ENCODE data around the gene POSTN. TPM values are rescaled to one million over a fixed set of nuclear protein-coding genes. Genes with fewer than 3 reads are reported as not detected.
A peak's percentile ranks its signal among the peaks of the same experiment; 100 is the strongest.

The POSTN gene
- polyA plus RNA-seq, 1 donor (not counting 4 experiments of a cell fraction or from before 2014, with no cell fraction given) = 13.4 TPM

DNA sequence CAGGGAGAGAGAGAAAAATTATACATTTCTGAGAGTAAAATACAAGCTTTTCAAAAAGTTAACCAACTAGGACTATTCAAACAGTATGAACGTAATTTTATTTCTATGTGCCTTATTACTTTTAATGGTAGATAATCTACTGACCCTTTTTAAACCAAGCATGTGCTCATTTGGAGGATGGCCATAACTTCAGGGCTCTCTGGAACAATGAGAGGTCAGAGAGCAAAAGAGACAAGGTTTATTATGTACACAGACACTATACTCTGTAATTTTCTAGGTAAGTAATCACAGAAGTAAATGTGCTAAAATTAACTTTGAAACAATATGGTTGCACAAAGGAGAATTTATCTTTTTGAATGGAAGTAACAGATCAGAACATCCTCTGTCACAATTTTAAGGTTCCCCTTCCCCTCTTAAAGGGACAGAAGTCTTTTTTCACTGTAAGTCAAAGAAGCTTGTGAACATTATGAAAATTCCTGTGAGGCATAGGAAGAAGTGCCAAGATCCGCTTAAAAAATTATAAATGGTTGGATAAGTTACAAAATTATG, 1.0 kb downstream of the POSTN start:
- Histone ChIP-seq H3K4me1 (ENCODE audit: control insufficient read depth, extremely low read depth, insufficient read depth, low read length) (peaks cover 8% of the 10 kb centered on the region), H3K9me1 (ENCODE audit: control insufficient read depth, extremely low read depth, insufficient read depth, low read length) (no peaks in the 10 kb centered on the region), H3K79me2 (ENCODE audit: control insufficient read depth, insufficient read depth, low read length) (no peaks in the 10 kb centered on the region), H3K36me3 (ENCODE audit: control insufficient read depth in 2 of 2, extremely low read depth in 1 of 2, insufficient read depth in 2 of 2, low read length in 2 of 2) (no peaks in the 10 kb centered on the region), H3K27me3 (ENCODE audit: control insufficient read depth, extremely low read depth, insufficient read depth, low read length) (no peaks in the 10 kb centered on the region), H2AFZ (ENCODE audit: control insufficient read depth, low read length) (peak overlapping the region; percentile 49), H3K4me2 (ENCODE audit: control insufficient read depth, extremely low read depth, insufficient read depth, low read depth, low read length) (no peak overlapping the region), H3K9me3 (ENCODE audit: control insufficient read depth, low read depth, low read length) (no peaks in the 10 kb centered on the region), H4K20me1 (ENCODE audit: control insufficient read depth, extremely low read depth, insufficient read depth, low read length) (no peaks in the 10 kb centered on the region), H3K4me3 (ENCODE audit: control insufficient read depth in 2 of 3, extremely low read depth in 1 of 3, insufficient read depth in 2 of 3, low read depth in 1 of 3, low read length in 3 of 3) (no peak overlapping the region), H3K9ac (ENCODE audit: control insufficient read depth, extremely low read depth, insufficient read depth, low read length) (no peak overlapping the region), H3K27ac (ENCODE audit: control insufficient read depth, insufficient read depth, low read length) (no peak overlapping the region)
- TF ChIP-seq, protein P1, sequence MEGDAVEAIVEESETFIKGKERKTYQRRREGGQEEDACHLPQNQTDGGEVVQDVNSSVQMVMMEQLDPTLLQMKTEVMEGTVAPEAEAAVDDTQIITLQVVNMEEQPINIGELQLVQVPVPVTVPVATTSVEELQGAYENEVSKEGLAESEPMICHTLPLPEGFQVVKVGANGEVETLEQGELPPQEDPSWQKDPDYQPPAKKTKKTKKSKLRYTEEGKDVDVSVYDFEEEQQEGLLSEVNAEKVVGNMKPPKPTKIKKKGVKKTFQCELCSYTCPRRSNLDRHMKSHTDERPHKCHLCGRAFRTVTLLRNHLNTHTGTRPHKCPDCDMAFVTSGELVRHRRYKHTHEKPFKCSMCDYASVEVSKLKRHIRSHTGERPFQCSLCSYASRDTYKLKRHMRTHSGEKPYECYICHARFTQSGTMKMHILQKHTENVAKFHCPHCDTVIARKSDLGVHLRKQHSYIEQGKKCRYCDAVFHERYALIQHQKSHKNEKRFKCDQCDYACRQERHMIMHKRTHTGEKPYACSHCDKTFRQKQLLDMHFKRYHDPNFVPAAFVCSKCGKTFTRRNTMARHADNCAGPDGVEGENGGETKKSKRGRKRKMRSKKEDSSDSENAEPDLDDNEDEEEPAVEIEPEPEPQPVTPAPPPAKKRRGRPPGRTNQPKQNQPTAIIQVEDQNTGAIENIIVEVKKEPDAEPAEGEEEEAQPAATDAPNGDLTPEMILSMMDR (optimal IDR thresholded peaks at IDR 0.05 in 1 of 3, IDR thresholded peaks at IDR 0.05 in 1 of 3, conservative IDR thresholded peaks at IDR 0.05 in 1 of 3; ENCODE audit: extremely low read depth in 1 of 3, insufficient read depth in 2 of 3, low read length in 3 of 3) = no peak
- TF ChIP-seq EZH2 (IDR thresholded peaks at IDR 0.05; ENCODE audit: low read length) = no peak
- no peak for FAIRE-seq
- dilution Hi-C loops (cut with MboI; ENCODE audit: extremely low pct_ligation_motif_present, low sequenced_read_pairs) = no loop called here
- no peak for DNase-seq (ENCODE audit: low read depth, low spot score)

DNA sequence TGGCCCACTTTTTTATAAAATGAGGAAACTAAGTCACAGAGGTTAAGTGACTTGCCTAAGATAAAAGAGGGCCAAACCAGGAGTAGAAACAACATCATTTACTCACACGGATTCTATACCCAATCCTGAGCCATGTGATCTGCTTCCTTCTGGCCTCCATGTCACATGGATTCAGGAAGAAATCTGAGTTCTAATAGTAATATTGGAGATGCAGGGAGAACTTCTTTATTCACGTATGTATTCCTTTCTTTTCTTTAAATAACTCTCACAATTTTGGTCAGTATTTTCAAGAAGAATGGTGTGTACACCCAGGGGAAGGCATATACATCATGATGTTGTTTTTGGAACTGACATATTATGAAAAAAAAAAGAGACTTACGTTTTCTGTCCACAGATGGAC, 1.8 kb downstream of the POSTN start:
- TF ChIP-seq, protein P1 (optimal IDR thresholded peaks at IDR 0.05 in 1 of 3, IDR thresholded peaks at IDR 0.05 in 1 of 3, conservative IDR thresholded peaks at IDR 0.05 in 1 of 3; ENCODE audit: extremely low read depth in 1 of 3, insufficient read depth in 2 of 3, low read length in 3 of 3) = no peak
- TF ChIP-seq EZH2 (IDR thresholded peaks at IDR 0.05; ENCODE audit: low read length) = no peak
- dilution Hi-C loops (cut with MboI; ENCODE audit: extremely low pct_ligation_motif_present, low sequenced_read_pairs) = no loop called here
- Histone ChIP-seq H2AFZ (ENCODE audit: control insufficient read depth, low read length) (peak overlapping the region; percentile 49), H3K27ac (ENCODE audit: control insufficient read depth, insufficient read depth, low read length) (no peak overlapping the region), H3K4me3 (ENCODE audit: control insufficient read depth in 2 of 3, extremely low read depth in 1 of 3, insufficient read depth in 2 of 3, low read depth in 1 of 3, low read length in 3 of 3) (no peak overlapping the region), H3K9me3 (ENCODE audit: control insufficient read depth, low read depth, low read length) (no peaks in the 10 kb centered on the region), H4K20me1 (ENCODE audit: control insufficient read depth, extremely low read depth, insufficient read depth, low read length) (no peaks in the 10 kb centered on the region), H3K4me2 (ENCODE audit: control insufficient read depth, extremely low read depth, insufficient read depth, low read depth, low read length) (no peak overlapping the region), H3K27me3 (ENCODE audit: control insufficient read depth, extremely low read depth, insufficient read depth, low read length) (no peaks in the 10 kb centered on the region), H3K79me2 (ENCODE audit: control insufficient read depth, insufficient read depth, low read length) (no peaks in the 10 kb centered on the region), H3K9ac (ENCODE audit: control insufficient read depth, extremely low read depth, insufficient read depth, low read length) (no peak overlapping the region), H3K9me1 (ENCODE audit: control insufficient read depth, extremely low read depth, insufficient read depth, low read length) (no peaks in the 10 kb centered on the region), H3K36me3 (ENCODE audit: control insufficient read depth in 2 of 2, extremely low read depth in 1 of 2, insufficient read depth in 2 of 2, low read length in 2 of 2) (no peaks in the 10 kb centered on the region), H3K4me1 (ENCODE audit: control insufficient read depth, extremely low read depth, insufficient read depth, low read length) (peaks cover 8% of the 10 kb centered on the region)
- no peak for FAIRE-seq
- DNase-seq (ENCODE audit: low read depth, low spot score) = no peak

Data from keratinocyte (primary cell).